Keratinocyte (primary cell): ENCODE measurements around the gene C19orf73. TPM values are rescaled to one million over a fixed set of nuclear protein-coding genes. Genes with fewer than 3 reads are reported as not detected.

Source experiments
- DNase-seq: peaks from one replicate; pipeline ENCODE4 v3.0.0-alpha.2; 2011; ENCODE audit warnings: low read depth, missing footprints, low spot score
- FAIRE-seq: peaks from 2 replicates; lab custom pipeline; 2011; peaks lifted over from hg19 to GRCh38; lab: Jason Lieb, UNC
- H2AFZ ChIP-seq: 2 replicates; pipeline ENCODE4 v1.6.0; 2012; ENCODE audit warnings: low read length, control low read depth, inconsistent platforms; ENCODE audit not compliant: control insufficient read depth
- H3K27ac ChIP-seq: 2 replicates; pipeline ENCODE4 v1.5.1; 2011; ENCODE audit warnings: low read length; ENCODE audit not compliant: control insufficient read depth, insufficient read depth
- H3K27me3 ChIP-seq: 3 replicates; pipeline ENCODE4 v1.6.0; 2011; ENCODE audit warnings: low read length; ENCODE audit not compliant: control insufficient read depth, insufficient read depth; ENCODE audit errors: extremely low read depth
- H3K36me3 ChIP-seq, 2 experiments: 2 replicates in 1 of 2; 3 replicates in 1 of 2; pipeline ENCODE4 v1.5.1; 2011; ENCODE audit warnings: low read length in 2 of 2, mild to moderate bottlenecking in 1 of 2; ENCODE audit not compliant: control insufficient read depth in 2 of 2, insufficient read depth in 2 of 2; ENCODE audit errors: extremely low read depth in 1 of 2
- H3K4me1 ChIP-seq: 3 replicates; pipeline ENCODE4 v1.5.1; 2011; ENCODE audit warnings: low read length; ENCODE audit not compliant: control insufficient read depth, insufficient read depth; ENCODE audit errors: extremely low read depth
- H3K4me2 ChIP-seq: 3 replicates; pipeline ENCODE4 v1.6.0; 2011; ENCODE audit warnings: low read depth, low read length; ENCODE audit not compliant: control insufficient read depth, insufficient read depth; ENCODE audit errors: extremely low read depth
- H3K4me3 ChIP-seq, 3 experiments: fragments of 200-600 bp in 1 of 3; sonication (generic) in 1 of 3; 2 replicates in 2 of 3; 3 replicates in 1 of 3; pipeline ENCODE4 v1.5.1; 2011 to 2016; ENCODE audit warnings: low read length in 3 of 3, mild to moderate bottlenecking in 3 of 3, control low read depth in 2 of 3, inconsistent platforms in 1 of 3, low read depth in 1 of 3, mixed read lengths in 1 of 3, mixed run types in 1 of 3, moderate library complexity in 1 of 3; ENCODE audit not compliant: control insufficient read depth in 2 of 3, insufficient read depth in 2 of 3; ENCODE audit errors: extremely low read depth in 1 of 3
- H3K79me2 ChIP-seq: 2 replicates; pipeline ENCODE4 v1.6.0; 2012; ENCODE audit warnings: low read length; ENCODE audit not compliant: control insufficient read depth, insufficient read depth
- H3K9ac ChIP-seq: 3 replicates; pipeline ENCODE4 v1.6.0; 2011; ENCODE audit warnings: low read length; ENCODE audit not compliant: control insufficient read depth, insufficient read depth; ENCODE audit errors: extremely low read depth
- H3K9me1 ChIP-seq: 3 replicates; pipeline ENCODE4 v1.6.0; 2011; ENCODE audit warnings: low read length; ENCODE audit not compliant: control insufficient read depth, insufficient read depth; ENCODE audit errors: extremely low read depth
- H3K9me3 ChIP-seq: 2 replicates; pipeline ENCODE4 v1.5.1; 2012; ENCODE audit warnings: low read depth, low read length; ENCODE audit not compliant: control insufficient read depth
- H4K20me1 ChIP-seq: 3 replicates; pipeline ENCODE4 v1.6.0; 2011; ENCODE audit warnings: low read length; ENCODE audit not compliant: control insufficient read depth, insufficient read depth; ENCODE audit errors: extremely low read depth
- CTCF ChIP-seq, 3 experiments: IDR thresholded peaks in 1 of 3; conservative IDR thresholded peaks in 1 of 3; optimal IDR thresholded peaks in 1 of 3; 2 replicates in 2 of 3; 3 replicates in 1 of 3; pipeline versions ENCODE3 to v1.5.1; 2011; ENCODE audit warnings: low read length in 3 of 3, mild to moderate bottlenecking in 3 of 3, moderate library complexity in 2 of 3, control low read depth in 1 of 3, inconsistent platforms in 1 of 3; ENCODE audit not compliant: insufficient read depth in 2 of 3; ENCODE audit errors: extremely low read depth in 1 of 3
- EZH2 ChIP-seq: IDR thresholded peaks from one replicate; pipeline ENCODE4 v1.6.1; 2012; ENCODE audit warnings: inconsistent platforms, mild to moderate bottlenecking, low read length, moderate library complexity
- dilution Hi-C: fragments of 300-500 bp; cut with MboI; formaldehyde crosslinking; loops from one replicate; pipeline ENCODE4 v1.7.0; 2020; ENCODE audit warnings: low sequenced_read_pairs; ENCODE audit not compliant: extremely low pct_ligation_motif_present
- polyA plus RNA-seq, 5 experiments: library from polyadenylated mRNA; depleted of rRNA in 3 of 5; stranded (reverse) in 3 of 5; stranded (forward) in 1 of 5; unstranded in 1 of 5; fragments of >200 nt; gene quantifications; 1 replicate in 1 of 5; 2 replicates in 3 of 5; 3 replicates in 1 of 5; pipeline versions ENCODE4 v1.2.1 to v1.2.3, GENCODE V29; 2011 to 2012; ENCODE audit warnings: missing spikeins in 2 of 5, low read depth in 1 of 5, low replicate concordance in 1 of 5

C19orf73 gene
- polyA plus RNA-seq, 1 donor (not counting 4 experiments of a cell fraction or from before 2014, with no cell fraction given): 0.71 TPM

GRCh38 chr19:49130325-49130724 lies 11.4 kb upstream of the C19orf73 start:
- Histone ChIP-seq H4K20me1 (no peaks in the 10 kb centered on the region), H2AFZ (no peak overlapping the region), H3K4me2 (no peak overlapping the region), H3K27ac (no peak overlapping the region), H3K9ac (no peak overlapping the region), H3K9me1 (no peaks in the 10 kb centered on the region), H3K4me3 (no peak overlapping the region), H3K36me3 (no peaks in the 10 kb centered on the region), H3K79me2 (no peaks in the 10 kb centered on the region), H3K9me3 (no peaks in the 10 kb centered on the region), H3K4me1 (no peaks in the 10 kb centered on the region), H3K27me3 (no peaks in the 10 kb centered on the region)
- FAIRE-seq (no peak), DNase-seq (no peak)
- TF ChIP-seq EZH2: no peak
- TF ChIP-seq CTCF (optimal IDR thresholded peaks at IDR 0.05 in 1 of 3, IDR thresholded peaks at IDR 0.05 in 1 of 3, conservative IDR thresholded peaks at IDR 0.05 in 1 of 3; ENCODE audit: extremely low read depth in 1 of 3, insufficient read depth in 2 of 3, low read length in 3 of 3): no peak
- dilution Hi-C loops: no loop called here

GRCh38 chr19:49129238-49129583 lies 10.3 kb upstream of the C19orf73 start:
- H2AFZ ChIP-seq: no peak overlapping the region
- H3K4me3 ChIP-seq: no peak overlapping the region
- H4K20me1 ChIP-seq: no peaks in the 10 kb centered on the region
- H3K27me3 ChIP-seq: no peaks in the 10 kb centered on the region
- H3K27ac ChIP-seq: no peak overlapping the region
- no peak for TF ChIP-seq CTCF (optimal IDR thresholded peaks at IDR 0.05 in 1 of 3, IDR thresholded peaks at IDR 0.05 in 1 of 3, conservative IDR thresholded peaks at IDR 0.05 in 1 of 3; ENCODE audit: extremely low read depth in 1 of 3, insufficient read depth in 2 of 3, low read length in 3 of 3)
- no peak for TF ChIP-seq EZH2
- DNase-seq (no peak), FAIRE-seq (no peak)
- dilution Hi-C loops: no loop called here
- H3K79me2 ChIP-seq: no peaks in the 10 kb centered on the region
- no peak overlapping the region for H3K4me2 ChIP-seq
- H3K4me1 ChIP-seq: peaks cover 4% of the 10 kb centered on the region
- no peak overlapping the region for H3K9ac ChIP-seq
- no peaks in the 10 kb centered on the region for H3K36me3 ChIP-seq
- H3K9me1 ChIP-seq: no peaks in the 10 kb centered on the region
- H3K9me3 ChIP-seq: no peaks in the 10 kb centered on the region
